GM19467 (cell line): ENCODE results near the gene XYLT1.
A peak's percentile ranks its signal among the peaks of the same experiment; 100 is the strongest.
"Not testable (repeated sequence)": the region's sequence is repeated elsewhere in the genome, so short reads cannot be mapped to it uniquely, and the experiment has no call there.

ENCODE experiments used
- ATAC-seq: cut with Tn5 transposase; IDR thresholded peaks from one replicate; pipeline ENCODE4 v1.9.1; 2021; ENCODE audit warnings: mild to moderate bottlenecking, moderate library complexity; ENCODE audit not compliant: unreplicated experiment

The XYLT1 gene

DNA sequence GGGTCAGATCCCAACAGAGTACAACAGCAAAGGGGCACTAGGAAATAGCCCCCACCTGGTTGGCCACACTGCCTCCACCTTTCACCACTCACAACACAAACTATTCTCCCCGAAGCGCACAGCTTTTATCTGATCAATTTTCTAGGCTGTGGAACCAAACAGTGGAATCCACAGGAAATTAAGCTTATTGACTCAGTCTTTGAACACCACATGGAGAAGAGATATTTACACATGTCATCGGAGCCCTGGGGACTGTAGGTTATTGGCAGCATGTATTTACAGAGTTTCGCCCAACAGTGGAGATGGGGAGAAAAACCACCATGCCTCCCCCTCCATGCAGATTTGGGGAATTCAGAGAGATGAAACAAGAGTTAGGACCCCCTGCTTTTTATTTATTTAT is 154.8 kb downstream of the XYLT1 start:
- ATAC-seq: no peak

GRCh38 chr16:17313793-17314547 is 156.8 kb downstream of the XYLT1 start:
- ATAC-seq: no peak

DNA sequence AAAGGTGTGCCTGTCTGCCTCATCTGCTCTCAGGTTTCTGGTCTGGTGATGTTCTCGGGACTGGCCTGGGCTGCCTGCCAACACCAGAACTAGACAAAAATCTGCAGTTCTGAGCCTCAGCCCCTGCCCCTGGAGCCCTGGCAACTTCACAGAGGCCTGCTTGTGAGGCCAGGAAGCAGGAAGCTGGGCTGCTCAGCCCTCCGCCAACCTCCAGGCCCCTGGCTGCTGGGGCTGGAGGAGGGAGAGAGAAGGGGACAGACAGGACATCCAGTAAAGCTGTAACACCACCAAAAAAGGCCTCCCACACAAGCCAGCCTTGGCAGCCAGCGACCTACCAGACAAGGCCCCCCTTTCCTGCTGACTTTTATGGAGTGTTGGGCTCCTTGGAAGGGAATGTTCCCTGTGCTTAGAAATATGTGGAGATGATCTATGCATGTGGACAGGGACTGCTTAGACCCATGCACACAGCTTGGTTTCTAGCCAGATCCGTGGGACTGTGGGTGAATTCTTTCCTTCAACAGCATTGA is 157.6 kb downstream of the XYLT1 start:
- ATAC-seq: no peak

DNA sequence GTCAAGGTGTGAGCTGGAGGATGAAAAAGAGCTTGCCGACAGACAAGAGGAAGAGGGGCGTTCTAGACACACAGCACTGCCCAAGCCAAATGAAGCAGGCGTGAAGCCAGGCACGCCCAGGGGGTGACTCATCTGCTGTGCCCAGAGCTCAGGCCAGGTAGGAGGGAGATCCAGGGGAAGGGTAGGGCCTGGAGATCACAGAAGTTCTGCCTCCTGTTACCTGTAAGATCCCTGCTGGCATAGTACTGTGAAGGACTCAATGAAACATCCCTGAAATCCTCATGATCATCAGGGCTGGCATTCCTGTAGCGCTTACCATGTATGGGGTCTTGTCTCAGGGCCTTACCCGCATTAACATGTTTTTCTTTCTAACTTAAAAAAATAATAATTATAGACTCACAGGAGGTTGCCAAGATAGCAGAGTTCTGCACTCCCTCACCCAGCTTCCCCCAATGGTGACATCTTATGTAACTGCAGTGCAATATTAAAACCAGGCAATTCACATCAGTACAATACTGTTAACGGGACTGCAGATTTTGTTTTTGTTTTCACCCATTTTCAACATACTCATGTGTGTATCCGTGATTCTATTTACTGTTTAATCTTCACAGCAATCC is 158.6 kb downstream of the XYLT1 start:
- ATAC-seq: no peak

- ATAC-seq: no peak
These were observed 159.2 kb downstream of the XYLT1 start for GRCh38 chr16:17311333-17312093.

DNA sequence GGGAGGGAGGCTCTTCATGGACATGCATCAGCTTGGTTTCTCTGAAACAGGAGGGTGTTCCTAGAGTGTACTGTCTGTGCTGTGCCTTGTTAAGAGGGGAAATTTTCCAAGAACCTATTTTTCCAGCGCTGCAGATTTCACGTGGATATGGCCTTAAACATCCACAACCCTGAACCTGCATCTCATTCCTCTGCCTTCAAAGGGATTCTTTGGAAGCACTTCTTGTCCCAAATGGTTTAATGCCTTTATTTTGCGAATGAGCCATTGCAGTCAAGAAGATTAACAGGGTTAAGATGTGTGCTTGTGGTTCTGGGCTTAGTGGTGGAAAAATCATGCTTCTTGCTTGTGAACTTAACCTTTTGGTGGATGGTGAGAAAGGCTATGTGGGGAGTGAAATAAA is 161.2 kb downstream of the XYLT1 start:
- no peak for ATAC-seq

GRCh38 chr16:17308186-17308585 is 162.6 kb downstream of the XYLT1 start:
- ATAC-seq: no peak

- no peak for ATAC-seq
These were observed 163.3 kb downstream of the XYLT1 start for GRCh38 chr16:17307504-17307903.

DNA sequence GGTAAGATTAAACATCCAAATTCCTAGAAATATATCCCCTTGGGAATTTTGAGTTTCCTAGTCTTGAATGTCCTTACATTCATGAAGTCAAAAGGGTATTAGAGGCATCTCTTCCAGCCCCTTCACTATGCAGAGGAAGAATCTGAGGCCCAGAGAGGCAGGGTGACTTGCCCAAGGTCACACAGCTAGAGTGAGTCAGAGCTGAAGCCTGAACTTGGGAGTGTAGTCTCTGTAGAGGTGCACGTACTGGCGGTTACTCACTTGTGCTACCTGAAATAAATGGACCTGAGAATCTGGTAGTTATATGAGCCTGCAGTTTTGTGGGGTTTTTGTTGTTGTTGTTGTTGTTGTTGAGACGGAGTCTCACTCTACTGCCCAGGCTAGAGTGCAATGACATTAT is 164.0 kb downstream of the XYLT1 start:
- ATAC-seq: no peak

DNA sequence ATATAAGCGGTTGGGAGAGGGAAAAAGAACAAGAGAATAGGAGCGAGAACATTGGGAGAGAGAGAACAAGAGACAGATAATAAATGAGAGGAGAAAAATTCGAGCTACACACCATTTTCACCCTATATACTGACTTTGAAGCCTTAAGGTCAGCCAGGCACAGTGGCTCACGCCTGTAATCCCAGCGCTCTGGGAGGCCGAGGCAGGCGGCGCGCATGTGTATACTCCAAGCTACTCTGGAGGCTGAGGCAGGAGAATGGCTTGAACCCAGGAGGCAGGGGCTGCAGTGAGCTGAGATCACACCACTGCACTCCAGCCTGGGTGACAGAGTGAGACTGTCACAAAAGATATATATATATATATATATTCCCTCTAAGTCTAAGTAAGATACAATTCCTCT is 164.5 kb downstream of the XYLT1 start:
- ATAC-seq: not testable (repeated sequence)

DNA sequence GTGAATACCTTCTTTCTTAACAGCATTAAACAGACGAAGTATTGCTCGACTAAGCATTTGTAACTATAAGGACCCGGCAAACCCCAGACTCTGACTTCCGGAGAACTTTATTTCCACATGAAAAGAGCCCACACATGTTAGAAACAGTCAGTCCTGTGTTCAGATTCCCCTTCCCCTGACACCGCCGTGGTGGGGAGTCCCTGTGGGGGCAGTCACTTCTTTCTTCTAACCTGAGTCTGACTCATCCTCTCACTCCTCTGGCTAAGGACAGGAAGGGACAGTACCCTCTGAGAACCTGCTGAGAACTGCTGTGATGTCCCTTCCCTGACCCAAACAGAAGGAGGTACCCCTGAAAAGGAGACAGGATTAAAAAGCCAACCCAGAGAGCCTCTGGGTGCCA is 165.1 kb downstream of the XYLT1 start:
- no peak for ATAC-seq

DNA sequence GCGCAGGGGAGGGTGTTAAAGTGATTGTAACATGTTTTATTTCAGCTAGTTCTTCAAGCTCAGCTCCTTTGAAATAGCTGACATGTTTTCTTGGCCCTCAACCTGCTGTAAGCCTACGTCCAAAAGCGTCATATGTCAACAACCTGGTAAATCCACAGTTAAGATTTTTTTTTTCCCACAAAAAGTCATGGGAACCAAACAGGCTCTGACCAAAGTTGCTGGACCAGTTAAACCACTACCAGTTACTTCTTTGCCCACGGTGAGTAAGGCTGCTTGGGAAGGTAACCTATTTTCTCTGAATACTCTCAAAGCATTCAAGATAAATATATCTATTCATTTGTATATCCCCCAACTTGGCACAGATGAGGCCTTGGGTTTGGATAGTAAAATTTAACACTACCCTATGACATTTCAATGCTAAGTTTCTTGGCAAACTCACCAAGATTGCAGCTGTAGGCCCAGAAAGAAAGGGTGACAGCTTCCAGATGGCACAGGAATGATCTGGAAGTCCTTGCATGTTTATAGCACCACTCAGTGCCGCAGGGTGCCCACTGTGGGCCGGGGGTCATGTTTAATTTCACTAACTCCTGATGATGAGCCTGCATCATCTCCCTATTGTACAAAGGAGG is 166.2 kb downstream of the XYLT1 start:
- no peak for ATAC-seq

DNA sequence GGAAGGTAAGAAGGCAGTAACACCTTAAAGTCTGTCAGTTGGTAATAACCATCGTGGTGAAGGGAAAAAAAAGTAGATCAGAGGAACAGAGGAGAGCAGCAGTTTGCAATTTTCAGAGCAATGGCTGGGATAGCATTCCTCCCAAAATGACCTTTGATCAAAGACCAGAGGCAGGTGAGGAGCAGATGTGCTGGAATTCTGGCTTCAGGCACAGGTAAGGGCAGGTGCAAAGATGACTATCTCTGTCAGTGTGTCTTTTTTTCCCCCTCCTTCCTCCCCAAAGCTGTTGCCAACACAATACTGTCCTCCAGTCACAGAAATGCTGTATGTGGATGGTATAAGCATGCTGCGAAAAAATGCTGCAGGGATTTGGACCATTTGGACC is 166.7 kb downstream of the XYLT1 start:
- no peak for ATAC-seq

GRCh38 chr16:17303101-17303500 is 167.7 kb downstream of the XYLT1 start:
- no peak for ATAC-seq

DNA sequence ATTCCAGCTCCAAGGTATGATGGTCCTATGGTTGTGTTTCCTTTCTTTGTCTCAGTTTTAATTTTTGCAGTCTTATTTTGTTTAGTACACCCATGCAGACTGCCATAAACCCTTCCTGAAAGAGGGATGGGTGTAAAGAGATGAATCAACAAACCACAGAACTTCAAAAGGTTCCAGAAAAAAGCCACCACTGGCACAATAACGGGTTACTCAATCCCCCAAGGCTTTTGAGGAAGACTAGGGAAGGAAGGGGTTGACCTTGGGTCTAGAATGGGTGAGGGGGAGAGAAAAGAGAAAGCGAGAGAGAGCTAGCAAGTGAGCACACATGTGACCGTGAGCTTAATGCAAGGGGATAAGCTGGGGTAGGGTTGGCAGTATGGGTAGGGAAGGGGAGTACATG is 168.1 kb downstream of the XYLT1 start:
- no peak for ATAC-seq

DNA sequence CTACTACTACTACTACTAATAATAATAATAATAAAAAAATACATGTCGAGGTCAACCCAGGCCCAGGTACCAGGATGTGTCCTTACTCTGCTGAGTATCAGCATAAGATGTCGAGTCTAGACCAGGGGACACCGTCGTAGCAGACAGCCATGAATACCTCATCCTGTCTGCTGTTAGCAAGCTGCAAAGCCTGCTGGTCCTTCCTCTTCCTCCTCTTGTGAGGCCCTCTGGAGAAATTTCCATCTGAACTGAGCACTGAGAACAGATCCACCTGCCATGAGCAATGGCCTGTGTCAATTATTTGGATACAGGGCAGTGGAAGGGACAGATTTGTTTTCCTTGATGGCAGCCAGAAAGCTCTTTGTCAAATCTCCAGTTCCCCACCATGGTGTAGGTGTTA is 168.5 kb downstream of the XYLT1 start:
- peak; percentile 25 for ATAC-seq

- peak; percentile 87 for ATAC-seq
These were observed 169.1 kb downstream of the XYLT1 start for GRCh38 chr16:17301593-17302135.

DNA sequence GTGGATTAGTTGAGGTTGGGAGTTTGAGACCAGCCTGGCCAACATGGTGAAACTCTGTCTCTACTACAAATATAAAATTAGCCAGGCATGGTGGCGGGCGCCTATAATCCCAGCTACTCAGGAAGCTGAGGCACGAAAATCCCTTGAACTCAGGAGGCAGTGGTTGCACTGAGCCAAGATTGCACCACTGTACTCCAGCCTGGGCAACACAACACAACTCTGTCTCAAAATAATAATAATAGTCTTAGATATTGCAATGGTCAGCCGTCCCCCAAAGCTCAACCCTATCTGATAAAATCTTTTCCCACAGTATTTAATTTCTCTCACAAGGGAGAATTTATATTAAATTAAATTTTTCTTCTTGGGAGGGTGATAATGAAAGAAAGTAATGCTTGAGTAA is 169.6 kb downstream of the XYLT1 start:
- ATAC-seq: peak; percentile 5

GRCh38 chr16:17299790-17300189 is 171.0 kb downstream of the XYLT1 start:
- ATAC-seq: no peak

DNA sequence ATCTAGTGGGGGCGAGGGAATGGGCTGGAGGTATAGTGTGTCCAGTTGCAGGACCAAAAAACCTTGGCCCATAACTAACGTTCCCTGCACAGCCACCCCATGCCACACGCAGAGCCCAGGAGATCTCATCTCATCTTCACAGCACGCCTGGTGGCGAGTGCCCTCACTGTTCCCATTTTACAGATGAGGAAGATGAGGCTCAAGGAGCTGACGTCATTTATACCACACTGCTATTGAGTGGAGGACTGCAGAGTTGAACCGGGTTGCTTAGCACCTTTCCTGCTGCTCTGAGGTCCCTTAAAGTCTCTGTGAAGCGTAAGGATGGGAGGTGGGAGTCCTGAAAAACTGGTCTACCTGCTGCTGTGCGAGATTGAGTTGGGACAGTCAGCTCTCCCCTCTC is 172.5 kb downstream of the XYLT1 start:
- no peak for ATAC-seq

DNA sequence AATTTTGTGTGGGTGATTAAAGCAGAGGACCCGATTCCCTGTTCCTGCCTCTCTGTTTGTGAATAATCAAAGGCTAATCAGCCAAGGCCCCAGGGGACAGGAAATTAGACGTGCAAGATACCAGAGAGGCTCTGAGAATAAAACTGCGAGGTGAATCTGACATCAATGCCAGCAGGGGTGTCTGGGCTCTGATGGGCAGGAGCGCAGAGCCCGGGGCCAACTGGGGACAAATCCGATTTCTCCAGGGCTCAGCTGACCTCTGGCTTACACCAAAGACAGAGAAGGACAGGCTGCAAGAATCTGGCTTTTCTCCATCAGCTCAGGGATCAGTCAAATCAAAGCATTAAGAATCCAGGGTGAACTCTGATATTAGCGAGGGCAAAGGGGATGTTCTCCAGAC is 174.3 kb downstream of the XYLT1 start:
- ATAC-seq: no peak
